ENCODE measurements around the gene ZNF335. TPM values are rescaled to one million over a fixed set of nuclear protein-coding genes. Genes with fewer than 3 reads are reported as not detected.

The ZNF335 gene
- total and polyA plus RNA-seq, 2 of the 13 experiments (the other 11 are each of a cell fraction or from before 2014, with no cell fraction given), result 9.7 to 13.7 TPM

DNA sequence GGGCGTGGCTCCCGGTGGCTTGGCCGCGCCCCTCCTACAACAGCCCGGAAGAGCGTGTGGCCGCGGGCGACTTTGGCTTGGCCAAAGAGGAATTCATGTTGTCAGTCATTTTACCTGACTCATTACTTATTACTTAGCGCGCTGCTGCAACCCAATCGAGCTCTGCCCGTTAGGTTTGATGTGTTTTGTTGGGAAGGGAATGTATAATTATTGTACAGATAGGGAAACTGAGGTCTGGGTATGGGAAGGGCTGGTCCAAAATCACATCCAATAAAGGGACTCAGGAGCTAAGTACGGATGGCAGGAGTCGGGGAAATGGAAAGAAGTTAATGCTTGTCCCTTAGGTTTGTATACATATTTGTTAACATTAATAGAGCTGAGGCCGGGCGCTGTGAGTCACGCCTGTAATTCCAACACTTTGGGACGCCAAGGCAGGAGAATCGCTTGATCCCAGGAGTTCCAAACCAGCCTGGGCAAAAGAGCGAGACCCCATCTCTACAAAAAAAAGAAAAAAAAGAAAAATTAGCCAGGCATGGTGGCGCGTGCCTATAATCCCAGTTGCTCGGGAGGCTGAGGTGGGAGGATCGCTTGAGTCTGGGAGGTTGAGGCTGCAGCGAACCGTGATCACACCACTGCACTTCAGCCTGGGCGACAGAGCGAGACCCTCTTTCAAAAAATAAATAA lies 639 bp upstream of the ZNF335 start (continued):
- TF ChIP-seq NCOA2 (CRISPR knock-in tag; IDR thresholded peaks at IDR 0.05), result no peak
- TF ChIP-seq PAX8 (CRISPR knock-in tag; IDR thresholded peaks at IDR 0.05; ENCODE audit: borderline replicate concordance), result no peak
- TF ChIP-seq NFE2L1 (CRISPR knock-in tag; IDR thresholded peaks at IDR 0.05; ENCODE audit: borderline replicate concordance), result no peak
- no peak for TF ChIP-seq KDM3A (CRISPR knock-in tag; IDR thresholded peaks at IDR 0.05; ENCODE audit: low read depth)
- TF ChIP-seq ZNF468 (CRISPR knock-in tag; IDR thresholded peaks at IDR 0.05), result no peak
- no peak for TF ChIP-seq ZNF782 (CRISPR knock-in tag; IDR thresholded peaks at IDR 0.05; ENCODE audit: borderline replicate concordance)
- TF ChIP-seq ZNF672 (CRISPR knock-in tag; IDR thresholded peaks at IDR 0.05), result no peak
- TF ChIP-seq ZNF484 (CRISPR knock-in tag; IDR thresholded peaks at IDR 0.05; ENCODE audit: borderline replicate concordance, low read depth), result no peak
- peak; percentile 90 for TF ChIP-seq SAP130 (CRISPR knock-in tag; IDR thresholded peaks at IDR 0.05; ENCODE audit: low read depth)
- no peak for TF ChIP-seq ZNF207 (IDR thresholded peaks at IDR 0.05; ENCODE audit: borderline replicate concordance)
- TF ChIP-seq ZNF562 (CRISPR knock-in tag; IDR thresholded peaks at IDR 0.05; ENCODE audit: borderline replicate concordance), result no peak
- no peak for TF ChIP-seq ZFP37 (CRISPR knock-in tag; IDR thresholded peaks at IDR 0.05; ENCODE audit: borderline replicate concordance)
- no peak for TF ChIP-seq ZNF446 (CRISPR knock-in tag; IDR thresholded peaks at IDR 0.05)
- no peak for TF ChIP-seq ZNF724P (CRISPR knock-in tag; IDR thresholded peaks at IDR 0.05; ENCODE audit: borderline replicate concordance)
- TF ChIP-seq, protein P1, sequence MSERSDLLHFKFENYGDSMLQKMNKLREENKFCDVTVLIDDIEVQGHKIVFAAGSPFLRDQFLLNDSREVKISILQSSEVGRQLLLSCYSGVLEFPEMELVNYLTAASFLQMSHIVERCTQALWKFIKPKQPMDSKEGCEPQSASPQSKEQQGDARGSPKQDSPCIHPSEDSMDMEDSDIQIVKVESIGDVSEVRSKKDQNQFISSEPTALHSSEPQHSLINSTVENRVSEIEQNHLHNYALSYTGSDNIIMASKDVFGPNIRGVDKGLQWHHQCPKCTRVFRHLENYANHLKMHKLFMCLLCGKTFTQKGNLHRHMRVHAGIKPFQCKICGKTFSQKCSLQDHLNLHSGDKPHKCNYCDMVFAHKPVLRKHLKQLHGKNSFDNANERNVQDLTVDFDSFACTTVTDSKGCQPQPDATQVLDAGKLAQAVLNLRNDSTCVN (CRISPR knock-in tag; IDR thresholded peaks at IDR 0.05; ENCODE audit: borderline replicate concordance), result no peak
- no peak for TF ChIP-seq HIVEP1 (CRISPR knock-in tag; IDR thresholded peaks at IDR 0.05)
- TF ChIP-seq, protein P2, sequence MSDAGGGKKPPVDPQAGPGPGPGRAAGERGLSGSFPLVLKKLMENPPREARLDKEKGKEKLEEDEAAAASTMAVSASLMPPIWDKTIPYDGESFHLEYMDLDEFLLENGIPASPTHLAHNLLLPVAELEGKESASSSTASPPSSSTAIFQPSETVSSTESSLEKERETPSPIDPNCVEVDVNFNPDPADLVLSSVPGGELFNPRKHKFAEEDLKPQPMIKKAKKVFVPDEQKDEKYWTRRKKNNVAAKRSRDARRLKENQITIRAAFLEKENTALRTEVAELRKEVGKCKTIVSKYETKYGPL (CRISPR knock-in tag; IDR thresholded peaks at IDR 0.05), result no peak
- no peak for TF ChIP-seq FOXA1 (IDR thresholded peaks at IDR 0.05)
- peak; percentile 17; the same call in 1 of the 2 replicates for TF ChIP-seq FOXA1 (CRISPR knock-in tag; IDR thresholded peaks at IDR 0.05)
- TF ChIP-seq, protein P3, sequence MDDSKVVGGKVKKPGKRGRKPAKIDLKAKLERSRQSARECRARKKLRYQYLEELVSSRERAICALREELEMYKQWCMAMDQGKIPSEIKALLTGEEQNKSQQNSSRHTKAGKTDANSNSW (CRISPR knock-in tag; IDR thresholded peaks at IDR 0.05; ENCODE audit: borderline replicate concordance), result no peak
- 0 out of 2 replicates have a peak, but pooled peaks have one; percentile 17 for TF ChIP-seq ISX (CRISPR knock-in tag; conservative IDR thresholded peaks at IDR 0.05)
- TF ChIP-seq ZNF552 (CRISPR knock-in tag; IDR thresholded peaks at IDR 0.05; ENCODE audit: borderline replicate concordance), result no peak
- TF ChIP-seq, protein P4, sequence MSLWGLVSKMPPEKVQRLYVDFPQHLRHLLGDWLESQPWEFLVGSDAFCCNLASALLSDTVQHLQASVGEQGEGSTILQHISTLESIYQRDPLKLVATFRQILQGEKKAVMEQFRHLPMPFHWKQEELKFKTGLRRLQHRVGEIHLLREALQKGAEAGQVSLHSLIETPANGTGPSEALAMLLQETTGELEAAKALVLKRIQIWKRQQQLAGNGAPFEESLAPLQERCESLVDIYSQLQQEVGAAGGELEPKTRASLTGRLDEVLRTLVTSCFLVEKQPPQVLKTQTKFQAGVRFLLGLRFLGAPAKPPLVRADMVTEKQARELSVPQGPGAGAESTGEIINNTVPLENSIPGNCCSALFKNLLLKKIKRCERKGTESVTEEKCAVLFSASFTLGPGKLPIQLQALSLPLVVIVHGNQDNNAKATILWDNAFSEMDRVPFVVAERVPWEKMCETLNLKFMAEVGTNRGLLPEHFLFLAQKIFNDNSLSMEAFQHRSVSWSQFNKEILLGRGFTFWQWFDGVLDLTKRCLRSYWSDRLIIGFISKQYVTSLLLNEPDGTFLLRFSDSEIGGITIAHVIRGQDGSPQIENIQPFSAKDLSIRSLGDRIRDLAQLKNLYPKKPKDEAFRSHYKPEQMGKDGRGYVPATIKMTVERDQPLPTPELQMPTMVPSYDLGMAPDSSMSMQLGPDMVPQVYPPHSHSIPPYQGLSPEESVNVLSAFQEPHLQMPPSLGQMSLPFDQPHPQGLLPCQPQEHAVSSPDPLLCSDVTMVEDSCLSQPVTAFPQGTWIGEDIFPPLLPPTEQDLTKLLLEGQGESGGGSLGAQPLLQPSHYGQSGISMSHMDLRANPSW (CRISPR knock-in tag; IDR thresholded peaks at IDR 0.05; ENCODE audit: borderline replicate concordance), result peak; percentile 9; the same call in 1 of the 2 replicates
- TF ChIP-seq ZNF251 (CRISPR knock-in tag; IDR thresholded peaks at IDR 0.05), result no peak
- peak; percentile 13; the same call in 1 of the 2 replicates for TF ChIP-seq ZNF749 (CRISPR knock-in tag; IDR thresholded peaks at IDR 0.05; ENCODE audit: borderline replicate concordance)
- TF ChIP-seq, protein P5, sequence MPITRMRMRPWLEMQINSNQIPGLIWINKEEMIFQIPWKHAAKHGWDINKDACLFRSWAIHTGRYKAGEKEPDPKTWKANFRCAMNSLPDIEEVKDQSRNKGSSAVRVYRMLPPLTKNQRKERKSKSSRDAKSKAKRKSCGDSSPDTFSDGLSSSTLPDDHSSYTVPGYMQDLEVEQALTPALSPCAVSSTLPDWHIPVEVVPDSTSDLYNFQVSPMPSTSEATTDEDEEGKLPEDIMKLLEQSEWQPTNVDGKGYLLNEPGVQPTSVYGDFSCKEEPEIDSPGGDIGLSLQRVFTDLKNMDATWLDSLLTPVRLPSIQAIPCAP (CRISPR knock-in tag; IDR thresholded peaks at IDR 0.05; ENCODE audit: low read depth), result no peak

All from HepG2 (cell line).